Measurements from ENCODE around the gene DDX56. TPM values are rescaled to one million over a fixed set of nuclear protein-coding genes. Genes with fewer than 3 reads are reported as not detected.
A peak's percentile ranks its signal among the peaks of the same experiment; 100 is the strongest.

The DDX56 gene
- total RNA-seq (100 to 1,000 TPM; 123 to 129 TPM), polyA plus RNA-seq (10 to 100 TPM; 25.3 to 48.2 (median 41.1) TPM), total RNA-seq (96.4 to 231 (median 109) reads per million in 6 experiments)

GRCh38 chr7:44573464-44574286 is at the start of gene DDX56:
Gene DDX56, minus strand, starts transcription at chr7:44573908. Its CDS starts 13 bp downstream, at chr7:44573895.
- Mint-ChIP-seq H3K4me3 (peak within 1 kb of the TSS; percentile 90 to 97 (median 96)), H3K36me3 (peaks cover 0 to 74% (median 7%) of the 10 kb centered on the region in 3 donors), H3K4me1 (peaks cover 21 to 49% (median 34%) of the 10 kb centered on the region in 4 donors), H3K27me3 (no peaks in the 10 kb centered on the region), H3K9me3 (no peaks in the 10 kb centered on the region), H3K27ac (peak within 1 kb of the TSS; percentile 96 to 99 (median 98))
- DNase-seq = peak; percentile 82 to 96 (median 89)
- POLR2A ChIA-PET = interaction anchor here (0.6 to 5.6 kb wide), 25 partner anchors 8 to 538 kb away, joined by 3 to 64 read pairs (median 4); partner anchors contain the start of genes H2AZ2, NUDCD3, OGDH and PURB
- ATAC-seq = peak; percentile 96 to 98

- POLR2A ChIA-PET = interaction anchor here (1.3 to 2.6 kb wide), 2 partner anchors 9 to 16 kb away, joined by 5 to 6 read pairs; partner anchors contain the start of gene OGDH
- peak overlapping the region; percentile 3 to 91 (median 47) for H3K27ac Mint-ChIP-seq
- H3K36me3 Mint-ChIP-seq = peaks cover 0 to 50% (median 10%) of the 10 kb centered on the region in 3 donors
- H3K4me1 Mint-ChIP-seq = peaks cover 20 to 86% (median 55%) of the 10 kb centered on the region in 4 donors
- DNase-seq (no peak), ATAC-seq (no peak)
- H3K9me3 Mint-ChIP-seq = no peaks in the 10 kb centered on the region
- peak overlapping the region in 3 of 10 donors; percentile 18 to 43 (median 41) for H3K4me3 Mint-ChIP-seq
- no peaks in the 10 kb centered on the region for H3K27me3 Mint-ChIP-seq
Observed at GRCh38 chr7:44622342-44623151, 48.8 kb upstream of the DDX56 start.

GRCh38 chr7:44621750-44622103 is 48.0 kb upstream of the DDX56 start:
- Mint-ChIP-seq H3K27ac (peak overlapping the region in 2 of 10 donors; percentile 72 to 82), H3K4me3 (no peak overlapping the region), H3K4me1 (peaks cover 22 to 93% (median 59%) of the 10 kb centered on the region in 4 donors), H3K9me3 (no peaks in the 10 kb centered on the region), H3K27me3 (no peaks in the 10 kb centered on the region), H3K36me3 (peaks cover 0 to 45% (median 10%) of the 10 kb centered on the region in 3 donors)
- POLR2A ChIA-PET = interaction anchor here (1.3 kb wide), 1 partner anchor 10 kb away, joined by 5 read pairs; no protein-coding TSS in a partner anchor
- DNase-seq = no peak
- no peak for ATAC-seq

GRCh38 chr7:44621034-44621749 is 47.5 kb upstream of the DDX56 start:
- peak overlapping the region in 1 of 10 donors; percentile 52 for H3K4me3 Mint-ChIP-seq
- peaks cover 0 to 41% (median 10%) of the 10 kb centered on the region in 3 donors for H3K36me3 Mint-ChIP-seq
- POLR2A ChIA-PET = interaction anchor here (0.6 to 1.3 kb wide), 3 partner anchors 10 to 163 kb away, joined by 3 to 5 read pairs (median 4); no protein-coding TSS in a partner anchor

GRCh38 chr7:44618753-44619152 is 45.0 kb upstream of the DDX56 start:
- POLR2A ChIA-PET = interaction anchor here (0.8 kb wide), 1 partner anchor 9 kb away, joined by 3 read pairs; no protein-coding TSS in a partner anchor
- peak overlapping the region in 7 of 10 donors; percentile 20 to 75 (median 47) for H3K27ac Mint-ChIP-seq
- no peaks in the 10 kb centered on the region for H3K9me3 Mint-ChIP-seq
- no peaks in the 10 kb centered on the region for H3K27me3 Mint-ChIP-seq
- DNase-seq = no peak
- H3K4me1 Mint-ChIP-seq = peaks cover 28 to 93% (median 69%) of the 10 kb centered on the region in 4 donors
- no peak for ATAC-seq
- H3K36me3 Mint-ChIP-seq = peaks cover 0 to 22% (median 0%) of the 10 kb centered on the region in 3 donors
- H3K4me3 Mint-ChIP-seq = peak overlapping the region in 1 of 10 donors; percentile 47

More at GRCh38 chr7:44621034-44621749, 47.5 kb upstream of the DDX56 start:
- ATAC-seq = no peak
- H3K4me1 Mint-ChIP-seq = peaks cover 21 to 91% (median 58%) of the 10 kb centered on the region in 4 donors
- H3K27ac Mint-ChIP-seq = peak overlapping the region in 7 of 10 donors; percentile 21 to 75 (median 52)
- H3K27me3 Mint-ChIP-seq = no peaks in the 10 kb centered on the region
- no peak for DNase-seq
- no peaks in the 10 kb centered on the region for H3K9me3 Mint-ChIP-seq

- POLR2A ChIA-PET = no interaction called here
- Mint-ChIP-seq H3K36me3 (peaks cover 0 to 21% (median 0%) of the 10 kb centered on the region in 3 donors), H3K4me1 (peaks cover 27 to 88% (median 65%) of the 10 kb centered on the region in 4 donors), H3K27me3 (no peaks in the 10 kb centered on the region), H3K27ac (peak overlapping the region in 2 of 10 donors; percentile 61 to 75), H3K4me3 (peak overlapping the region in 2 of 10 donors; percentile 3 to 19), H3K9me3 (no peaks in the 10 kb centered on the region)
- ATAC-seq (no peak), DNase-seq (no peak)
Observed at GRCh38 chr7:44618045-44618444, 44.3 kb upstream of the DDX56 start.

GRCh38 chr7:44617225-44617890 is 43.6 kb upstream of the DDX56 start:
- H3K36me3 Mint-ChIP-seq = peaks cover 0 to 21% (median 0%) of the 10 kb centered on the region in 3 donors
- H3K27me3 Mint-ChIP-seq = no peaks in the 10 kb centered on the region
- peaks cover 25 to 83% (median 63%) of the 10 kb centered on the region in 4 donors for H3K4me1 Mint-ChIP-seq
- no peaks in the 10 kb centered on the region for H3K9me3 Mint-ChIP-seq
- POLR2A ChIA-PET = interaction anchor here (0.6 kb wide), 1 partner anchor 14 kb away, joined by 3 read pairs; no protein-coding TSS in a partner anchor
- DNase-seq (no peak), ATAC-seq (no peak)
- peak overlapping the region in 4 of 10 donors; percentile 6 to 70 (median 52) for H3K27ac Mint-ChIP-seq
- peak overlapping the region in 2 of 10 donors; percentile 19 to 20 for H3K4me3 Mint-ChIP-seq

GRCh38 chr7:44616545-44616944 is 42.8 kb upstream of the DDX56 start:
- no peaks in the 10 kb centered on the region for H3K9me3 Mint-ChIP-seq
- H3K4me1 Mint-ChIP-seq = peaks cover 26 to 80% (median 64%) of the 10 kb centered on the region in 4 donors
- POLR2A ChIA-PET = interaction anchor here (1.8 kb wide), 1 partner anchor 10 kb away, joined by 7 read pairs; the partner anchor contains the start of gene OGDH
- H3K27ac Mint-ChIP-seq = peak overlapping the region in 1 of 10 donors; percentile 83
- ATAC-seq = no peak
- H3K4me3 Mint-ChIP-seq = no peak overlapping the region
- H3K27me3 Mint-ChIP-seq = no peaks in the 10 kb centered on the region
- H3K36me3 Mint-ChIP-seq = peaks cover 0 to 23% (median 0%) of the 10 kb centered on the region in 3 donors
- no peak for DNase-seq

- Mint-ChIP-seq H3K36me3 (peaks cover 0 to 23% (median 0%) of the 10 kb centered on the region in 3 donors), H3K4me3 (peak overlapping the region in 2 of 10 donors; percentile 18 to 38), H3K9me3 (no peaks in the 10 kb centered on the region), H3K27ac (peak overlapping the region in 7 of 10 donors; percentile 23 to 83 (median 45)), H3K27me3 (no peaks in the 10 kb centered on the region), H3K4me1 (peaks cover 26 to 73% (median 57%) of the 10 kb centered on the region in 4 donors)
- POLR2A ChIA-PET = interaction anchor here (0.6 to 1.8 kb wide), 2 partner anchors 9 to 270 kb away, joined by 3 to 7 read pairs; partner anchors contain the start of genes OGDH and PURB
- ATAC-seq = no peak
- no peak for DNase-seq
Observed at GRCh38 chr7:44615793-44616192, 42.1 kb upstream of the DDX56 start.

- Mint-ChIP-seq H3K4me1 (peaks cover 26 to 70% (median 62%) of the 10 kb centered on the region in 4 donors), H3K9me3 (no peaks in the 10 kb centered on the region), H3K36me3 (peaks cover 0 to 21% (median 0%) of the 10 kb centered on the region in 3 donors), H3K27ac (peak overlapping the region; percentile 13 to 83 (median 63)), H3K4me3 (peak overlapping the region in 8 of 10 donors; percentile 39 to 66 (median 51)), H3K27me3 (no peaks in the 10 kb centered on the region)
- DNase-seq = no peak
- no peak for ATAC-seq
- POLR2A ChIA-PET = interaction anchor here (1.8 kb wide), 1 partner anchor 9 kb away, joined by 7 read pairs; the partner anchor contains the start of gene OGDH
Observed at GRCh38 chr7:44615149-44615611, 41.5 kb upstream of the DDX56 start.
